WI38 (cell line): ENCODE data around the gene TLE6.

Experiments
- H3K4me3 ChIP-seq: 2 replicates; pipeline ENCODE4 v1.5.1; 2011; ENCODE audit warnings: low read depth, mild to moderate bottlenecking, control low read depth, low read length
- TF ChIP-seq, protein P1 (sequence below): IDR thresholded peaks from 2 replicates; pipeline ENCODE4 v1.5.1; 2012; ENCODE audit warnings: low read depth, mild to moderate bottlenecking, control low read depth, low read length

Gene TLE6

DNA sequence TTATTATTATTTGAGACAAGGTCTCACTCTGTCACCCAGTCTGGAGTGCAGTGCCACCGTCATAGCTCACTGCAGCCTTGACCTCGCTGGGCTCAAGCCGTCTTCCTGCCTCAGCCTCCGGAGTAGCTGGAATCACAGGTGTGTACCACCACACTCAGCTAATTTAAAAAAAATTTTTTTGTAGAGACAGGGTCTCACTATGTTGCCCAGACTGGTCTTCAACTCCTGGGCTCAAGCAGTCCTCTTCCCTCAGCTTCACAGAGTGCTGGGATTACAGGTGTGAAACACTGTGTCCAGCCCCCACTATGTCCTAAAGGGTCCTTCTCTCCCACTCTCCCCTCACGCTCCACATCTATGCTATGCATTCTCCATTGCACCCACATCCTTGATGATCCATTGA lies 60.9 kb downstream of the TLE6 start:
- H3K4me3 ChIP-seq: no peak overlapping the region
- TF ChIP-seq, protein P1, sequence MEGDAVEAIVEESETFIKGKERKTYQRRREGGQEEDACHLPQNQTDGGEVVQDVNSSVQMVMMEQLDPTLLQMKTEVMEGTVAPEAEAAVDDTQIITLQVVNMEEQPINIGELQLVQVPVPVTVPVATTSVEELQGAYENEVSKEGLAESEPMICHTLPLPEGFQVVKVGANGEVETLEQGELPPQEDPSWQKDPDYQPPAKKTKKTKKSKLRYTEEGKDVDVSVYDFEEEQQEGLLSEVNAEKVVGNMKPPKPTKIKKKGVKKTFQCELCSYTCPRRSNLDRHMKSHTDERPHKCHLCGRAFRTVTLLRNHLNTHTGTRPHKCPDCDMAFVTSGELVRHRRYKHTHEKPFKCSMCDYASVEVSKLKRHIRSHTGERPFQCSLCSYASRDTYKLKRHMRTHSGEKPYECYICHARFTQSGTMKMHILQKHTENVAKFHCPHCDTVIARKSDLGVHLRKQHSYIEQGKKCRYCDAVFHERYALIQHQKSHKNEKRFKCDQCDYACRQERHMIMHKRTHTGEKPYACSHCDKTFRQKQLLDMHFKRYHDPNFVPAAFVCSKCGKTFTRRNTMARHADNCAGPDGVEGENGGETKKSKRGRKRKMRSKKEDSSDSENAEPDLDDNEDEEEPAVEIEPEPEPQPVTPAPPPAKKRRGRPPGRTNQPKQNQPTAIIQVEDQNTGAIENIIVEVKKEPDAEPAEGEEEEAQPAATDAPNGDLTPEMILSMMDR: no peak

DNA sequence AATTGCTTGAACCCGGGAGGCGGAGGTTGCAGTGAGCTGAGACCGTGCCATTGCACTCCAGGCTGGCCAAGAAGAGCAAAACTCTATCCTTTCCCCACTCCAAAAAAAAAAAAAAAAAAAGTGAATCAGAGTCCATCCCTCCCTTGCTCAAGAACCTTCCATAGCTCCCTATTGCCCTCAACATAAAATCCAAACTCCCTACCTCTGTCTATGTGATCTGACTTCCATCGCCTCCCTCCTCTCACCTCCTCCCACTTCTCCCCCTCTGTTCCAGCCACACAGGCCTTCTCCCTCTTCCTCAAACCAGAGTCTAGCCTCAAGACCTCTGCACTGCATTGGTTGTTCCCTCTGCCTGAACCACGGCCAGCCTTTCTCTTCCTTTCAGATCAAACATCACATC lies 61.8 kb downstream of the TLE6 start:
- H3K4me3 ChIP-seq: no peak overlapping the region
- TF ChIP-seq, protein P1: no peak

DNA sequence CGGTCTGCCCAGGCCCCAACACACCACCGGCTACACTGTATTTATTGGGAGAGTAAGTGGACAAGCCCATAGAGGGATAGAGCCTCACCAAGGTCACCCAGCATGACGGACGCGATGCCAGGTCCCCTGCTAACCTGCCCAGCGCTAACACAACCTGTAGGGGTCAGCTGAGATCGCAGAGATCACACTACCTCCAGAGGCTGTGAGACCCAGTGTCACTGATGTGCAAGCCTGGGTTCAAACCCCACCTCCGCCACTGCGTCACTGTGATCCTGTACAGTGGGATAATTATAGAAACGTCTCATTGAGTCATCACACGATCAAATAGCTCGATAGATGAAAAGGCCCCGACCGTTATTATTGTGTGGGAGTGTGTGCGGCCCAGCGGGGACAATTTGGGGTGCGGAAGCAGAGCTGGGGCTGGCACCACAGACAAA lies 62.3 kb downstream of the TLE6 start:
- H3K4me3 ChIP-seq: no peak overlapping the region
- TF ChIP-seq, protein P1: no peak

DNA sequence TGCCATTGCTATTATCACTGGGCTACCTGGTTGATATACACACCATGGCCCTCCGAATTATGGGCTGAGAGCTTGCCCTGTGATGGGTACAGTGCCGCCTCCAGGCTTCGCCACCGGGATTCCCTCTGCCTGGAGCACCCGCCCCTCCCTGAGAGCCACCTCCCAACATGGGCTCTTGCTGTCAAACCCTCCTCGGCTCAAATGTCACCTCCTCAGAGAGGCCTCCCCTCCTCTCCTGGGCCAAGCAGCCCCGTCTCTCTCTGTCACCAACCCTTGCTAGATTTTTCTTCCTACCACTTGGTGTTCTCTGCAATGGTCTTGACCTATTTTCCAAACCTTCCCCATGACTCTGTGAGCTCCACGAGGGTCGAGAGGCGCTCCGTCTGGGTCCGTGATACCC lies 64.0 kb downstream of the TLE6 start:
- no peak overlapping the region for H3K4me3 ChIP-seq
- TF ChIP-seq, protein P1: no peak

DNA sequence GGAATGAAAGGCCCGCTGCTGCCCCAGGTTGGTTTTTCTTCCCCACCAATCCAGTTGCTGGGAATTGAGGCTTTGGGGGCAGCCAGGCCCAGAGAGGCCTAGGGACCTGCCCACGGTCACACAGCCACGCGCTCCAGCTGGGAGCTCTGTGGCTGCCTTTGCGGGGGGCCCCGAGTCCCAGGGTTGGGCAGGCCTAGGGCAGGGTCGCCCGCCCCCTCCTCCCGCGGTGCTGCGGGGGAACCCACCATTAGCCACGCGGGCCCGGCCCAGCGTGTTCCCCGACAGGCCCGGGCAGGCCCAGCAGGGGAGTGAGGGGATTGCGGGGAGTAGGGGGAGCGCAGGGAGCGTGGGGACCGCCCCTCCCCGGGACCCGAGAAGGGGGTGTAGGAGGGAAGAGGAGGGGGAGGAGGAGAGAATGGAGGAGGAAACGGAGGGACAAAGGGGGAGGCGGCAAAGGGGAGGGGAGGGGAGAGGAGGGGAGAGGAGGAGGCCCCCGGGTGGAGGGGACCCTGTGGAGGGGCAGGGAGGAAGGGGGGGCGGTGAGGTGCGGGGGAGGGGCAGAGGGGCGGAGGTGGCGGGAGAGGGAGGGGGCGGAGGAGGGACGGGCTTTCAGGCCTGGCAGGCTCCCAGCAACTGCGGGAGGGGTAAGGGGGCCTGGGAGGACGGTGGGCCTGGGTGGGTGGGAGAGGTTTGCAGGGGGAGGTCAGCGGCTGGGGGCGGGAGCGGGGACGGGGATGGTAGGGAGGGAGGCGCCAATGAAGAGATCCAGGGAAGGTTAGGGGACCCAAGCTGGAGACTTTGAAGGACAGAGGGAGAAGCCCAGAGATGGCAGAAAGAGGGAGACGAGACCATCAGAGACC lies 64.6 kb downstream of the TLE6 start:
- H3K4me3 ChIP-seq: no peak overlapping the region
- TF ChIP-seq, protein P1: no peak

DNA sequence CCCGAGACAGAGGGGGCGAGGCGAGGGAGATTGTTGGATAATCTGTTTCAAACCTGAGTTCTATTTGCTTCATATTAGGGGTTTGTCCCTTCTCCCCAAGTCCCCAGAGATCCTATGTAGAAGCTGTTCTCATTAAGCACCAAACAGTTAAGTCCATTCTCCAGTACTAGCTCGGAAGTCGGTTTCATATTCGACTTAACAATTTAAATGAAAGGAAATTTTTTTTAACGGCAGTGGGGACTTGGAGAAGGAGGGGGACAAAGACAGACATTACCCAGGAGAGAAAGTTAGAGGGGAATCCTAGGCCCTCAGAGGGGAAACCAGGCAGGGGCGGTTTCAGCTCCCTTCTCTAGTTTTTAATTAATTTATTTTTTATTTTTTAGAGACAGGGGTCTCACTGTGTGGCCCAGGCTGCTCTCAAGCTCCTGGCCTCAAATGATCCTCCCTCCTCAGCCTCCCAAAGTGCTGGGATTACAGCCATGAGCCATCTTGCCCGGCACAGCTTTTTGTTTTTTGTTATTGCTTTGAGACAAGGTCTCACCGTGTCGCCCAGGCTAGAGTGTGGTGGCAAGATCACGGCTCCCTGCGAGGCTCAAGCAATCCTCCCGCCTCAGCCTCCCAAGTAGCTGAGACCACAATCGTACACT lies 65.4 kb downstream of the TLE6 start:
- H3K4me3 ChIP-seq: no peak overlapping the region

More for the DNA sequence above, 65.4 kb downstream of the TLE6 start:
- TF ChIP-seq, protein P1: no peak
